ENCODE measurements around the gene PLXNA4.

- TF ChIP-seq CTCF (IDR thresholded peaks at IDR 0.05) (no peak), POLR2AphosphoS5 (IDR thresholded peaks at IDR 0.05) (no peak), POLR2A (IDR thresholded peaks at IDR 0.05) (no peak)
Measured at GRCh38 chr7:132081686-132082085, 494.6 kb downstream of the PLXNA4 start.

Data from prostate gland (tissue), 2 donors.